Tongue (tissue), 2 donors: ENCODE data around the gene TCERG1. TPM values are rescaled to one million over a fixed set of nuclear protein-coding genes. Genes with fewer than 3 reads are reported as not detected.

ENCODE experiments used
- DNase-seq: peaks from one replicate; pipeline ENCODE4 v3.0.0-alpha.2; 2015
- total RNA-seq: library from RNA; depleted of rRNA; stranded (reverse); fragments of >200 nt; gene quantifications from one replicate; pipeline ENCODE4 v1.2.3, GENCODE V29; 2014

The TCERG1 gene
- 67.6 TPM for total RNA-seq

GRCh38 chr5:146446861-146447733 lies at the start of gene TCERG1:
TSS of gene TCERG1 (plus strand) at chr5:146447333. CDS start at chr5:146447350, 17 bp downstream.
- DNase-seq, result peak; percentile 100

GRCh38 chr5:146398826-146399225 lies 48.3 kb upstream of the TCERG1 start:
- no peak for DNase-seq

- no peak for DNase-seq
These were observed 47.7 kb upstream of the TCERG1 start for GRCh38 chr5:146399481-146399880.

- no peak for DNase-seq
These were observed 46.9 kb upstream of the TCERG1 start for GRCh38 chr5:146400201-146400600.

GRCh38 chr5:146401021-146401420 lies 46.1 kb upstream of the TCERG1 start:
- no peak for DNase-seq

GRCh38 chr5:146402949-146403348 lies 44.2 kb upstream of the TCERG1 start:
- no peak for DNase-seq

GRCh38 chr5:146409054-146409671 lies 38.0 kb upstream of the TCERG1 start:
- DNase-seq, result no peak

- DNase-seq, result no peak
These were observed 36.9 kb upstream of the TCERG1 start for GRCh38 chr5:146410272-146410671.

GRCh38 chr5:146419696-146420095 lies 27.4 kb upstream of the TCERG1 start:
- DNase-seq, result no peak

- DNase-seq, result no peak
These were observed 22.1 kb upstream of the TCERG1 start for GRCh38 chr5:146425023-146425422.

GRCh38 chr5:146426305-146426704 lies 20.8 kb upstream of the TCERG1 start:
- DNase-seq, result no peak

GRCh38 chr5:146426853-146427618 lies 20.1 kb upstream of the TCERG1 start:
- peak; percentile 59 for DNase-seq

GRCh38 chr5:146427619-146427997 lies 19.5 kb upstream of the TCERG1 start:
- DNase-seq, result no peak

- no peak for DNase-seq
These were observed 18.5 kb upstream of the TCERG1 start for GRCh38 chr5:146428658-146429057.

GRCh38 chr5:146440353-146440752 lies 6.8 kb upstream of the TCERG1 start:
- no peak for DNase-seq

- no peak for DNase-seq
These were observed 6.2 kb upstream of the TCERG1 start for GRCh38 chr5:146440870-146441495.

- no peak for DNase-seq
These were observed 5.2 kb upstream of the TCERG1 start for GRCh38 chr5:146441896-146442295.

- DNase-seq, result peak; percentile 11
These were observed 724 bp downstream of the TCERG1 start for GRCh38 chr5:146447734-146448380.

- no peak for DNase-seq
These were observed 1.8 kb downstream of the TCERG1 start for GRCh38 chr5:146448783-146449519.

GRCh38 chr5:146450002-146450401 lies 2.9 kb downstream of the TCERG1 start:
- no peak for DNase-seq

GRCh38 chr5:146451411-146451810 lies 4.3 kb downstream of the TCERG1 start:
- no peak for DNase-seq
